GM23248 (cell line): ENCODE data around the gene ERFL. TPM values are rescaled to one million over a fixed set of nuclear protein-coding genes. Genes with fewer than 3 reads are reported as not detected.

Experiments used
- DNase-seq: peaks from one replicate; pipeline ENCODE4 v3.0.0-alpha.2; 2015
- H2AFZ ChIP-seq: fragments of 200-600 bp; sonication (generic); 2 replicates; pipeline ENCODE4 v1.6.1; 2016; ENCODE audit warnings: antibody characterized with exemption
- H3F3A ChIP-seq: fragments of 200-600 bp; sonication (generic); 2 replicates; pipeline ENCODE4 v1.6.1; 2016; ENCODE audit warnings: mild to moderate bottlenecking, antibody characterized with exemption, mixed run types; ENCODE audit not compliant: insufficient read depth
- H3K27ac ChIP-seq: fragments of 200-600 bp; sonication (generic); 2 replicates; pipeline ENCODE4 v1.5.1; 2016; ENCODE audit warnings: mild to moderate bottlenecking
- H3K27me3 ChIP-seq: fragments of 200-600 bp; sonication (generic); replicated peaks from 2 replicates; pipeline ENCODE4 v1.6.1; 2016; ENCODE audit warnings: mild to moderate bottlenecking; ENCODE audit not compliant: insufficient read depth
- H3K36me3 ChIP-seq: fragments of 200-600 bp; sonication (generic); 2 replicates; pipeline ENCODE4 v1.6.1; 2016; ENCODE audit warnings: low read depth, mild to moderate bottlenecking
- H3K4me1 ChIP-seq: fragments of 200-600 bp; sonication (generic); 2 replicates; pipeline ENCODE4 v1.6.1; 2016; ENCODE audit warnings: mild to moderate bottlenecking; ENCODE audit not compliant: insufficient read depth
- H3K4me2 ChIP-seq: fragments of 200-600 bp; sonication (generic); one replicate; pipeline ENCODE4 v1.6.1; 2016; ENCODE audit warnings: mild to moderate bottlenecking; ENCODE audit not compliant: unreplicated experiment
- H3K4me3 ChIP-seq: fragments of 200-600 bp; sonication (generic); 2 replicates; pipeline ENCODE4 v1.5.1; 2016; ENCODE audit warnings: mild to moderate bottlenecking
- H3K79me2 ChIP-seq: fragments of 200-600 bp; sonication (generic); 2 replicates; pipeline ENCODE4 v1.6.1; 2016; ENCODE audit warnings: mild to moderate bottlenecking; ENCODE audit not compliant: insufficient read depth
- H3K9ac ChIP-seq: fragments of 200-600 bp; sonication (generic); 2 replicates; pipeline ENCODE4 v1.6.1; 2016; ENCODE audit warnings: mild to moderate bottlenecking
- H3K9me2 ChIP-seq: fragments of 200-600 bp; sonication (generic); 2 replicates; pipeline ENCODE4 v1.6.1; 2016; ENCODE audit warnings: mixed run types, mild to moderate bottlenecking, moderate library complexity; ENCODE audit not compliant: insufficient read depth
- H3K9me3 ChIP-seq: fragments of 200-600 bp; sonication (generic); one replicate; pipeline ENCODE4 v1.6.1; 2017; ENCODE audit warnings: low read depth
- H4K20me1 ChIP-seq: fragments of 200-600 bp; sonication (generic); 2 replicates; pipeline ENCODE4 v1.6.0; 2016; ENCODE audit not compliant: insufficient read depth
- EZH2 ChIP-seq: fragments of 200-600 bp; sonication (generic); IDR thresholded peaks from 2 replicates; pipeline ENCODE4 v1.6.1; 2018; ENCODE audit warnings: antibody characterized with exemption, mild to moderate bottlenecking; ENCODE audit not compliant: insufficient read depth, poor library complexity, severe bottlenecking
- EZH2phosphoT487 ChIP-seq: fragments of 200-600 bp; sonication (generic); IDR thresholded peaks from 2 replicates; pipeline ENCODE4 v1.6.1; 2018; ENCODE audit warnings: antibody characterized with exemption, moderate library complexity, mild to moderate bottlenecking, low read depth; ENCODE audit not compliant: insufficient read depth
- WGBS, 2 experiments: methylation state at CpG; one replicate each; pipeline ENCODE4 v1.1.6; 2015 to 2017; ENCODE audit warnings: low lambda C conversion rate in 2 of 2, low coverage in 1 of 2; ENCODE audit errors: missing lambda C conversion rate in 2 of 2; 5-methylcytosine and 5-hydroxymethylcytosine counted together
- in situ Hi-C: fragments of 300-500 bp; cut with MboI; formaldehyde crosslinking; loops from 2 replicates; pipeline ENCODE4 v1.15.0; 2020
- polyA plus RNA-seq: library from polyadenylated mRNA; unstranded; fragments of >200 nt; fragmentation: Nextera tagmentation; extraction: Ambion mirVana; gene quantifications from 2 replicates; pipeline ENCODE4 v1.2.1, GENCODE V29; 2016
- total RNA-seq: library from RNA; depleted of rRNA; stranded (reverse); fragments of >200 nt; shearing (Covaris generic); gene quantifications from 2 replicates; pipeline ENCODE4 v1.2.3, GENCODE V29; 2014

ERFL gene
- total and polyA plus RNA-seq, 2 experiments from 2014 or later = not detected

DNA sequence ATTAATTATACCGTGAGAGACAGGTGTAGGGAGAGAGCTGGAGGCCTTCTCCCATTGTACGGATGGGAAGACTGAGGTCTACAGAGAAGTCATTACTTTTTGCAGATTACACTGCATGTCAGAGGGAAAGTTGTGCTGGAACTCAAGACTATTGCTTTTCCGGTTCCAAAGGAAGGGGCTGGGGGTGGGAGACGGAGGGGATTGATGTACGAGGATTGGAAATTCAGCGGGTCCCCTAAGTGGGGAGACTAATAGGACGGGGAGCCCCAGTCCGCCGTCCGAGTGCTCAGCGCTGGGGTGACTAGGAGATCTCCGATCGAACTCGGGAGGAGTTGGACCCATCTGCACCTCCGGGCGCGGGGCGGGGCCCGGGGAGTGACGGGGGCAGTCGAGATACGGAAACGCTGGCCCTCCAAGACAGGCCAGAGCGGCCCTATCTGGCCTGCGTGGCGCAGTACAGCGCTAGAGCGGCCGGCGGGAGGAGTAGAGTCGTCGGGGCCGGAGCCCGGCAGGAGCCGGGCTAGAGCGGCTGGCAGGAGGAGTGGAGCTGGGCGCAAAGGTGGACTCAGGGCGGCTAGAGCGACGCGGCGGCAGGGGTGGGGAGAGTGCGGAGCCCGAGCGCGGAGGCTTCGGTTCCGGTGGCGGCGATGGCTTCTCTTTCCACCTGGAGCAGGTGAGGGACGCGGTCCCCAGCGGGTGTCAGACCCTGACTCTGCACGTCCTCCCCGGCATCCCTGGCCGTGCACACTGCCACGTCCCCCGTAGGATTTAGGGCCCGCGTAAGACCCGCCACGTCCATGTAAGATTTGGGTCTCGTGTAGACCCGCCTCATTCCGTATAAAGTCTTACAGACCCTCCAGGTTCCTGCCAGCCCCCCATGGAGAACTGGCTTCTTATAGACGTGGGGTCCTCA, 44.2 kb downstream of the ERFL start:
- Histone ChIP-seq H3F3A (peaks cover 13% of the 10 kb centered on the region), H2AFZ (peak overlapping the region; percentile 81), H3K4me2 (peak overlapping the region; percentile 94), H3K36me3 (no peaks in the 10 kb centered on the region), H3K4me3 (peak overlapping the region; percentile 87), H3K27me3 (no peaks in the 10 kb centered on the region), H3K27ac (peak overlapping the region; percentile 48), H3K9me2 (no peaks in the 10 kb centered on the region), H3K79me2 (peaks cover 49% of the 10 kb centered on the region), H4K20me1 (no peaks in the 10 kb centered on the region), H3K4me1 (peaks cover 11% of the 10 kb centered on the region), H3K9ac (peak overlapping the region; percentile 95), H3K9me3 (no peaks in the 10 kb centered on the region)
- no peak for TF ChIP-seq EZH2
- TF ChIP-seq EZH2phosphoT487 = no peak
- DNase-seq = peak; percentile 100
- in situ Hi-C loops = no loop called here
- 1% methylated on average over 47 to 66 of the region's 66 CpGs for WGBS, 2 experiments

DNA sequence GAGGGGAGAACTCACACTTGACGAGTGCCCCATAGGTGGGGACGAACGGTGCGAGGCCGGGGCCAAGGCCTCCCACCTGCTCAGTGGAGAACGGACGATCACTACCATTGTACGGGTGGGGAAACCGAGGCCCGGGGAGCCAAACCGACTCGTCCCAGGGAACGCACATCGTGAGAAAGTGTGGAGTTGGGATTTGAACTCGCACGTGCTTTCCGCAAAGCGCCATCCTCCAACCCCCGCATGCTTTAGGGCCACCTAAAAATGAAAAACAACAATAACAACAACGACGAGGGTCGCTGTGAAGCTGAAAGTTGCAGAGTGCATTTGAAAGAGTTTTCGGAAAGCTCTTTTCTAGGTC, 44.8 kb downstream of the ERFL start:
- no peaks in the 10 kb centered on the region for H4K20me1 ChIP-seq
- H3K27ac ChIP-seq = peak overlapping the region; percentile 39; the same call in 1 of the 2 replicates
- 0 to 2% methylated on average over 23 of the region's 23 CpGs for WGBS, 2 experiments
- peaks cover 11% of the 10 kb centered on the region for H3K4me1 ChIP-seq
- H2AFZ ChIP-seq = peak overlapping the region; percentile 75
- peak overlapping the region; percentile 87 for H3K4me3 ChIP-seq
- H3K36me3 ChIP-seq = no peaks in the 10 kb centered on the region
- in situ Hi-C loops = no loop called here
- peak overlapping the region; percentile 94 for H3K4me2 ChIP-seq
- H3K79me2 ChIP-seq = peaks cover 42% of the 10 kb centered on the region
- H3K9me3 ChIP-seq = no peaks in the 10 kb centered on the region
- no peaks in the 10 kb centered on the region for H3K9me2 ChIP-seq
- peak; percentile 48 for DNase-seq
- H3K9ac ChIP-seq = peak overlapping the region; percentile 95
- no peak for TF ChIP-seq EZH2phosphoT487
- no peak for TF ChIP-seq EZH2
- H3K27me3 ChIP-seq = no peaks in the 10 kb centered on the region
- H3F3A ChIP-seq = peaks cover 13% of the 10 kb centered on the region

DNA sequence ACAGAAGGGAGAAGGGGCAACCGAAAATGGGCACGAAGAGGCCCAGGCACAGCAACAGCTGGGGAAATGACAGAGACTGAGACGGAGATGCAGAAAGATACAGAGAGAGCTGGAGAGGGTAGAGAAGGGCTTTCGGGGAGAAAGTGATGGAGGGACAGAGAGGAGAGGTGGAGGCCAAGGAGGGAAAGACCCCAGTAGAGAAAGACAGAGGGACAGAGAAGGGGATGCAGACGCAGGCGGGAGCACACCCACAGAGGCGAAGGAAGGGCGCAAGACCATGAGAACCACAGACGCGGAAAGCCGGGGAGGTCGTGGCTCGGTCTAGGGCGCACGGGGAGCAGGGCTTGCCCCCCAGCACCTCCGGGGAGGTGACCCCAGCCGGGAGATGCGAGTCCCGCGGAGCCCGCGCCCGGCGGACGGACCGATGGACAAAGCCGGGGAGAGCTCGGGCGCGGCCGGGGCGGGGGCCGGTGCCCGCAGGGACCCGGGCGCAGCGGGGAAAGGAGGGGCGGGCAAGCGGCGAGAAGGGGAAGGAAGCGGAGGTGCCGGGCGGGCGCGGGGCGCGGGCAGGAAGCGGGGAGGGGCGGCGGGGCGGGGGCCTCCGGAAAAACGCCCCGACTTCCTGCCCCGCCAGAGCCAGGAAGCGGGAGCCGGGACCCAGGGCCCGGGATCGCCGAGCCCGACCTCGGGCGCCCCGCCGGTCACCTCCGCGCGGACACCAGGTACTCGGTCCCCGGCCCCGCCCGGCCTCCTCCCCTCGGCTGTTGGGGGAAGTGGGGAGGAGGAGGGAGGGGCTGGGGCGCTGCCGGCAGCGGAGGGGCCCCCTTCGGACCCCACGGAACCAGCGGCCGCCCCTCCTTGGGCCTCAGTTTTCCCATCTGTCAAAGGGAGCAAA, 45.4 kb downstream of the ERFL start, which contains the start of gene ARHGEF1:
Gene ARHGEF1 (plus strand): TSS at position 617 of the 895 bp plus-strand sequence. CDS start 4,899 bp downstream, outside the sequence.
- in situ Hi-C loops = no loop called here

DNA sequence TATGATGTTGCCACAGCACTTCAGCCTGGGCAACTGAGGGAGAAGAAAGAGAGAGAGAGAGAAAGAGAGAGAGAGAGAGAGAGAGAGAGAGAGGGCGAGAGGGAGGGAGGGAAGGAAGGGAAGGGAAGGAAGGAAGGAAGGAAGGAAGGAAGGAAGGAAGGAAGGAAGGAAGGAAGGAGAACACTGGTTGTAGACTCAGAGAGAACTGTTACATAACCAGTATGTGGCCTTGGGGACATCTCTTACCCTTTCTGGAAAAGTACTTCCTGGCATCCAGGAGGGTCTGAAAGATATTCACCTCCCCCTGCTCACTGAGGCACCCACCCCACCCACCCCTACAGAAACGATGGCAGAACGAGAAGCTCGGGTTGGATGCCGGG, 47.9 kb downstream of the ERFL start:
- WGBS, 2 experiments = 57 to 59% methylated on average over 4 to 5 of the region's 5 CpGs
- H4K20me1 ChIP-seq = no peaks in the 10 kb centered on the region
- H3K27ac ChIP-seq = no peak overlapping the region
- no peak overlapping the region for H3K9ac ChIP-seq
- no peak for DNase-seq
- H3K27me3 ChIP-seq = no peaks in the 10 kb centered on the region
- H2AFZ ChIP-seq = no peak overlapping the region
- no peak overlapping the region for H3K4me2 ChIP-seq
- no peak overlapping the region for H3K4me3 ChIP-seq
- peaks cover 11% of the 10 kb centered on the region for H3K79me2 ChIP-seq
- no peaks in the 10 kb centered on the region for H3K9me2 ChIP-seq
- no peak for TF ChIP-seq EZH2phosphoT487
- no peak for TF ChIP-seq EZH2
- no peaks in the 10 kb centered on the region for H3K9me3 ChIP-seq
- H3K36me3 ChIP-seq = no peaks in the 10 kb centered on the region
- peaks cover 13% of the 10 kb centered on the region for H3F3A ChIP-seq
- in situ Hi-C loops = no loop called here
- H3K4me1 ChIP-seq = peaks cover 5% of the 10 kb centered on the region; the same call in 1 of the 2 replicates

More for the DNA sequence above, 45.4 kb downstream of the ERFL start, which contains the start of gene ARHGEF1:
- TF ChIP-seq EZH2phosphoT487 (no peak), EZH2 (no peak)
- no peaks in the 10 kb centered on the region for H3K27me3 ChIP-seq
- H3F3A ChIP-seq = peaks cover 13% of the 10 kb centered on the region
- H3K79me2 ChIP-seq = peaks cover 36% of the 10 kb centered on the region
- no peaks in the 10 kb centered on the region for H3K9me3 ChIP-seq
- peak; percentile 44 for DNase-seq
- peaks cover 11% of the 10 kb centered on the region for H3K4me1 ChIP-seq
- H3K36me3 ChIP-seq = no peaks in the 10 kb centered on the region
- peak within 1 kb of the TSS; percentile 39; the same call in 1 of the 2 replicates for H3K27ac ChIP-seq
- no peaks in the 10 kb centered on the region for H3K9me2 ChIP-seq
- H2AFZ ChIP-seq = peak within 1 kb of the TSS; percentile 75
- no peaks in the 10 kb centered on the region for H4K20me1 ChIP-seq
- H3K9ac ChIP-seq = peak within 1 kb of the TSS; percentile 95
- peak within 1 kb of the TSS; percentile 94 for H3K4me2 ChIP-seq
- peak within 1 kb of the TSS; percentile 87 for H3K4me3 ChIP-seq
- 2 to 5% methylated on average over 20 to 70 of the region's 80 CpGs for WGBS, 2 experiments
